ENCODE measurements around the gene CERK. TPM values are rescaled to one million over a fixed set of nuclear protein-coding genes. Genes with fewer than 3 reads are reported as not detected.

Gene CERK
- total RNA-seq, 1 experiment from 2014 or later: 30.9 TPM

DNA sequence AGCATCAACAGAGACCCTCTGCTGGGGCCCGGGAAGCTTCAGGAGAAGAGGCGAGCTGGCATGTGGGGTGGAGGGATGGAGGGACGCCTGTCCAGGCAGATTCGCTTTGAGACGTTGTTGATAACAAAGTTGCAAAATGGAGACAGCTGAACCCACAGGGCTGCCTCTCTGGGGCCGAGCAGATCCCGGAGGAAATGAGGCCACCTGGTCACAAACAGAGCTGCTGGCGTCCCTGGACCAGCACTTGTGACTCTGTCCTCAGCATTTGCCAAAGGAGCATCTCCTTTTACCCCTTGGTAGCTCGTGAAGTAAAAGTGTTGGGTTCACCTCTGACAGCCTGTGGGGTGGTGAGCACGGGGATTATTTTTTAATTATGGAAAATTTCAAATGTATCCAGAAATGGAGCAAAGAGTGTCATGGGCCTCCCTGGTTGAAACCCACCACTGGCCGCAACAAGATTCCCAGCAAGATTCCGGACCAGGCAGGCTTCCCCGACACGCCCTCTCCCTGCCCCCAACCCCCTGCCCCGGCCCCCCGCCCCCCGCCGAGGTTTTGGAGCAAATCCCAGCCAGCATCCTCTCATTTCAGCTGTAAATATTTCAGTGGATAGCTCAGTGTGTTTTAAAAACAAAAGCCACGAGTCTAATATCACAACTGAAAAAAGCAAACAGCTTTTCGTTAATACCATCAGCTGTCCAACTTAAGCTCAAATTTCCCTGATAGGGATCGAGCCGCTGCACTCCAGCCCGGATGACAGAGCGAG lies 97.6 kb downstream of the CERK start:
- BruUV-seq (replicated peaks): no TSS peak
- intact Hi-C loops (cut with micrococcal nuclease; ENCODE audit: unreplicated experiment): no loop called here
- no peak overlapping the region for H3K4me3 ChIP-seq (ENCODE audit: low read depth in 2 of 2, low read length in 2 of 2)
- no peaks in the 10 kb centered on the region for H3K36me3 ChIP-seq (ENCODE audit: control insufficient read depth, insufficient read depth, low read length)
- no peaks in the 10 kb centered on the region for H3K27me3 ChIP-seq (ENCODE audit: control insufficient read depth, insufficient read depth, low read length)
- H3K4me1 ChIP-seq (ENCODE audit: control insufficient read depth, insufficient read depth, low read length): no peaks in the 10 kb centered on the region; the same call in none of the 2 replicates
- no peak overlapping the region for H3K27ac ChIP-seq (ENCODE audit: low read length)
- CTCF ChIA-PET: no interaction called here
- DNase-seq (ENCODE audit: low read depth, low spot score) (no peak), ATAC-seq (no peak)
- TF ChIP-seq, protein P1, sequence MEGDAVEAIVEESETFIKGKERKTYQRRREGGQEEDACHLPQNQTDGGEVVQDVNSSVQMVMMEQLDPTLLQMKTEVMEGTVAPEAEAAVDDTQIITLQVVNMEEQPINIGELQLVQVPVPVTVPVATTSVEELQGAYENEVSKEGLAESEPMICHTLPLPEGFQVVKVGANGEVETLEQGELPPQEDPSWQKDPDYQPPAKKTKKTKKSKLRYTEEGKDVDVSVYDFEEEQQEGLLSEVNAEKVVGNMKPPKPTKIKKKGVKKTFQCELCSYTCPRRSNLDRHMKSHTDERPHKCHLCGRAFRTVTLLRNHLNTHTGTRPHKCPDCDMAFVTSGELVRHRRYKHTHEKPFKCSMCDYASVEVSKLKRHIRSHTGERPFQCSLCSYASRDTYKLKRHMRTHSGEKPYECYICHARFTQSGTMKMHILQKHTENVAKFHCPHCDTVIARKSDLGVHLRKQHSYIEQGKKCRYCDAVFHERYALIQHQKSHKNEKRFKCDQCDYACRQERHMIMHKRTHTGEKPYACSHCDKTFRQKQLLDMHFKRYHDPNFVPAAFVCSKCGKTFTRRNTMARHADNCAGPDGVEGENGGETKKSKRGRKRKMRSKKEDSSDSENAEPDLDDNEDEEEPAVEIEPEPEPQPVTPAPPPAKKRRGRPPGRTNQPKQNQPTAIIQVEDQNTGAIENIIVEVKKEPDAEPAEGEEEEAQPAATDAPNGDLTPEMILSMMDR (IDR thresholded peaks at IDR 0.05): no peak
- TF ChIP-seq TCF7L2 (IDR thresholded peaks at IDR 0.05; ENCODE audit: low read depth, low read length) (no peak), SIN3A (IDR thresholded peaks at IDR 0.05; ENCODE audit: borderline replicate concordance, insufficient read depth, low read depth, low read length) (no peak), POLR2AphosphoS5 (IDR thresholded peaks at IDR 0.05; ENCODE audit: low read depth, low read length) (no peak)
- TF ChIP-seq, protein P2, sequence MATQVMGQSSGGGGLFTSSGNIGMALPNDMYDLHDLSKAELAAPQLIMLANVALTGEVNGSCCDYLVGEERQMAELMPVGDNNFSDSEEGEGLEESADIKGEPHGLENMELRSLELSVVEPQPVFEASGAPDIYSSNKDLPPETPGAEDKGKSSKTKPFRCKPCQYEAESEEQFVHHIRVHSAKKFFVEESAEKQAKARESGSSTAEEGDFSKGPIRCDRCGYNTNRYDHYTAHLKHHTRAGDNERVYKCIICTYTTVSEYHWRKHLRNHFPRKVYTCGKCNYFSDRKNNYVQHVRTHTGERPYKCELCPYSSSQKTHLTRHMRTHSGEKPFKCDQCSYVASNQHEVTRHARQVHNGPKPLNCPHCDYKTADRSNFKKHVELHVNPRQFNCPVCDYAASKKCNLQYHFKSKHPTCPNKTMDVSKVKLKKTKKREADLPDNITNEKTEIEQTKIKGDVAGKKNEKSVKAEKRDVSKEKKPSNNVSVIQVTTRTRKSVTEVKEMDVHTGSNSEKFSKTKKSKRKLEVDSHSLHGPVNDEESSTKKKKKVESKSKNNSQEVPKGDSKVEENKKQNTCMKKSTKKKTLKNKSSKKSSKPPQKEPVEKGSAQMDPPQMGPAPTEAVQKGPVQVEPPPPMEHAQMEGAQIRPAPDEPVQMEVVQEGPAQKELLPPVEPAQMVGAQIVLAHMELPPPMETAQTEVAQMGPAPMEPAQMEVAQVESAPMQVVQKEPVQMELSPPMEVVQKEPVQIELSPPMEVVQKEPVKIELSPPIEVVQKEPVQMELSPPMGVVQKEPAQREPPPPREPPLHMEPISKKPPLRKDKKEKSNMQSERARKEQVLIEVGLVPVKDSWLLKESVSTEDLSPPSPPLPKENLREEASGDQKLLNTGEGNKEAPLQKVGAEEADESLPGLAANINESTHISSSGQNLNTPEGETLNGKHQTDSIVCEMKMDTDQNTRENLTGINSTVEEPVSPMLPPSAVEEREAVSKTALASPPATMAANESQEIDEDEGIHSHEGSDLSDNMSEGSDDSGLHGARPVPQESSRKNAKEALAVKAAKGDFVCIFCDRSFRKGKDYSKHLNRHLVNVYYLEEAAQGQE (IDR thresholded peaks at IDR 0.05; ENCODE audit: insufficient read depth in 1 of 2, low read depth in 2 of 2, low read length in 1 of 2): no peak
- H3K9me3 ChIP-seq (ENCODE audit: control insufficient read depth, insufficient read depth, low read depth, low read length): no peaks in the 10 kb centered on the region
- in situ Hi-C loops (cut with HindIII; ENCODE audit: low pct_unique_long_range_greater_than_20kb, low sequenced_read_pairs): no loop called here
- POLR2A ChIA-PET: interaction anchor here (0.6 kb wide), 1 partner anchor 16 kb away, joined by 8 read pairs; no protein-coding TSS in a partner anchor

DNA sequence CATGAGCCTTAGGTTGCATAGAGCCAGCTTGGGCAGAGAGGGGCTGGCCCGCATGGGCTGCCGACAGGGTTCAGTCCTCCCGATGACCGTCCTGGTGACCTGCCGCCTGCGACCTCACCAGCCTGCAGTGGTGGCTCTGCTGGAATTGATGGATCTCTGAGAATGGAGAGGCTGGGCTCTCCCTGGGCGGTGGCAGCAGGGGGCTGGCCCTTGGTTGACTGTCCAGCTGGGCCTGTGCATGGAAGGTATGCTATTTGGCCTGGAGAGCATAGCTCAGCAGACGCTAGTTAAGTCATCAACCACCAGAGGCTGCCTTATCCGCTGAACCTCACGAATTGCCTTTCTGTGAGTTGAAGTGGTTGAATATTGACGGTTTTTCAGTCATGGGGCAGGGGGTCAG lies 98.2 kb downstream of the CERK start:
- ATAC-seq: no peak

More for the DNA sequence above, 98.2 kb downstream of the CERK start:
- Histone ChIP-seq H3K27me3 (ENCODE audit: control insufficient read depth, insufficient read depth, low read length) (no peaks in the 10 kb centered on the region), H3K36me3 (ENCODE audit: control insufficient read depth, insufficient read depth, low read length) (no peaks in the 10 kb centered on the region), H3K27ac (ENCODE audit: low read length) (no peak overlapping the region), H3K4me1 (ENCODE audit: control insufficient read depth, insufficient read depth, low read length) (no peaks in the 10 kb centered on the region; the same call in none of the 2 replicates), H3K4me3 (ENCODE audit: low read depth in 2 of 2, low read length in 2 of 2) (no peak overlapping the region), H3K9me3 (ENCODE audit: control insufficient read depth, insufficient read depth, low read depth, low read length) (no peaks in the 10 kb centered on the region)
- ChIA-PET POLR2A (no interaction called here), CTCF (no interaction called here)
- intact Hi-C loops (cut with micrococcal nuclease; ENCODE audit: unreplicated experiment) (no loop called here), in situ Hi-C loops (cut with HindIII; ENCODE audit: low pct_unique_long_range_greater_than_20kb, low sequenced_read_pairs) (no loop called here)
- TF ChIP-seq POLR2AphosphoS5 (IDR thresholded peaks at IDR 0.05; ENCODE audit: low read depth, low read length) (no peak), TCF7L2 (IDR thresholded peaks at IDR 0.05; ENCODE audit: low read depth, low read length) (no peak), SIN3A (IDR thresholded peaks at IDR 0.05; ENCODE audit: borderline replicate concordance, insufficient read depth, low read depth, low read length) (no peak)
- TF ChIP-seq, protein P1 (IDR thresholded peaks at IDR 0.05): no peak
- TF ChIP-seq, protein P2 (IDR thresholded peaks at IDR 0.05; ENCODE audit: insufficient read depth in 1 of 2, low read depth in 2 of 2, low read length in 1 of 2): no peak
- no peak for DNase-seq (ENCODE audit: low read depth, low spot score)
- no TSS peak for BruUV-seq (replicated peaks)
